Endothelial cell of umbilical vein (primary cell): ENCODE results near the gene FOCAD.

Source experiments
- CTCF ChIP-seq, 2 donors: IDR thresholded peaks; 1 replicate in 1 of 2; 2 replicates in 1 of 2; pipeline ENCODE4 v1.5.1; 2011; ENCODE audit warnings: low read length in 2 of 2, mild to moderate bottlenecking in 2 of 2, moderate library complexity in 2 of 2, control low read depth in 1 of 2, inconsistent platforms in 1 of 2, low read depth in 1 of 2; ENCODE audit not compliant: insufficient read depth in 1 of 2; ENCODE audit errors: extremely low read depth in 1 of 2
- POLR2AphosphoS5 ChIP-seq: IDR thresholded peaks from 2 replicates; pipeline ENCODE4 v1.6.1; 2012; ENCODE audit warnings: low read depth, mild to moderate bottlenecking, control low read depth, low read length, moderate library complexity; ENCODE audit not compliant: insufficient read depth

GRCh38 chr9:20808002-20808401 lies 123.9 kb downstream of the FOCAD start:
- TF ChIP-seq CTCF (IDR thresholded peaks at IDR 0.05; ENCODE audit: extremely low read depth in 1 of 2, insufficient read depth in 1 of 2, low read depth in 1 of 2, low read length in 2 of 2): no peak
- TF ChIP-seq POLR2AphosphoS5: no peak
